ENCODE measurements around the gene ERC2.

DNA sequence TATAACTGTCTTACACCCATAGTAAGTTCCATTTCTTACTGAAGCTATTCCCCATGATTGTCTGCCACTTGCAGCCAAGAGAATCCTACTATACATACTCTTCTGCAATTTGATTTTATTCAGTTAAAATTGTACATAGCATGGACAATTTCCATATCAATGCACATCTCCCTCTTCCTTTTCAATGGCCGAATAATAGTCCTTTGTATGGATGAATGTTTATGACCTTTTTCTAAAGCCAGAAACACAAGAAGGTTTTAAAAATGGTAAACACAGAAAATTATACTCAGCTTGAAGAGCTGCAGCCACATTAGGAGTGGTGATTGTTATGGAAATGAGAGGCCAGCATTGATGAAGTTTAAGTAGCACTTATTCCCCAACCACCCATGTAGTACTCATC lies 8.5 kb upstream of the ERC2 start:
- TF ChIP-seq, protein P1, sequence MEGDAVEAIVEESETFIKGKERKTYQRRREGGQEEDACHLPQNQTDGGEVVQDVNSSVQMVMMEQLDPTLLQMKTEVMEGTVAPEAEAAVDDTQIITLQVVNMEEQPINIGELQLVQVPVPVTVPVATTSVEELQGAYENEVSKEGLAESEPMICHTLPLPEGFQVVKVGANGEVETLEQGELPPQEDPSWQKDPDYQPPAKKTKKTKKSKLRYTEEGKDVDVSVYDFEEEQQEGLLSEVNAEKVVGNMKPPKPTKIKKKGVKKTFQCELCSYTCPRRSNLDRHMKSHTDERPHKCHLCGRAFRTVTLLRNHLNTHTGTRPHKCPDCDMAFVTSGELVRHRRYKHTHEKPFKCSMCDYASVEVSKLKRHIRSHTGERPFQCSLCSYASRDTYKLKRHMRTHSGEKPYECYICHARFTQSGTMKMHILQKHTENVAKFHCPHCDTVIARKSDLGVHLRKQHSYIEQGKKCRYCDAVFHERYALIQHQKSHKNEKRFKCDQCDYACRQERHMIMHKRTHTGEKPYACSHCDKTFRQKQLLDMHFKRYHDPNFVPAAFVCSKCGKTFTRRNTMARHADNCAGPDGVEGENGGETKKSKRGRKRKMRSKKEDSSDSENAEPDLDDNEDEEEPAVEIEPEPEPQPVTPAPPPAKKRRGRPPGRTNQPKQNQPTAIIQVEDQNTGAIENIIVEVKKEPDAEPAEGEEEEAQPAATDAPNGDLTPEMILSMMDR (conservative IDR thresholded peaks at IDR 0.05; ENCODE audit: low read depth, low read length) = no peak
- no peak for TF ChIP-seq EZH2phosphoT487 (IDR thresholded peaks at IDR 0.05; ENCODE audit: borderline replicate concordance, low read length)
- TF ChIP-seq EZH2 (IDR thresholded peaks at IDR 0.05; ENCODE audit: low read length, unreplicated experiment) = no peak

Data from PC-3 (cell line).